Mononuclear cell (primary cell): Measurements from ENCODE around the gene CEP112. TPM values are rescaled to one million over a fixed set of nuclear protein-coding genes. Genes with fewer than 3 reads are reported as not detected.
"Not testable (repeated sequence)": the region's sequence is repeated elsewhere in the genome, so short reads cannot be mapped to it uniquely, and the experiment has no call there.

ENCODE experiments used
- H3K27me3 ChIP-seq: 2 replicates; pipeline ENCODE4 v1.6.0; 2011; ENCODE audit warnings: low read length, control low read depth; ENCODE audit not compliant: insufficient read depth
- H3K4me1 ChIP-seq: 2 replicates; pipeline ENCODE4 v1.5.1; 2011; ENCODE audit warnings: mild to moderate bottlenecking, low read length, control low read depth; ENCODE audit not compliant: insufficient read depth
- H3K4me3 ChIP-seq: 2 replicates; pipeline ENCODE4 v1.5.1; 2011; ENCODE audit warnings: mild to moderate bottlenecking, low read length, moderate library complexity
- H3K9me3 ChIP-seq: 2 replicates; pipeline ENCODE4 v1.5.1; 2011; ENCODE audit warnings: low read depth, mild to moderate bottlenecking, control low read depth, low read length
- total RNA-seq: library from RNA; depleted of rRNA; stranded (reverse); fragments of >200 nt; gene quantifications from one replicate; pipeline ENCODE4 v1.2.3, GENCODE V29; 2012

The CEP112 gene
- total RNA-seq, 1 donor: 3.3 TPM

DNA sequence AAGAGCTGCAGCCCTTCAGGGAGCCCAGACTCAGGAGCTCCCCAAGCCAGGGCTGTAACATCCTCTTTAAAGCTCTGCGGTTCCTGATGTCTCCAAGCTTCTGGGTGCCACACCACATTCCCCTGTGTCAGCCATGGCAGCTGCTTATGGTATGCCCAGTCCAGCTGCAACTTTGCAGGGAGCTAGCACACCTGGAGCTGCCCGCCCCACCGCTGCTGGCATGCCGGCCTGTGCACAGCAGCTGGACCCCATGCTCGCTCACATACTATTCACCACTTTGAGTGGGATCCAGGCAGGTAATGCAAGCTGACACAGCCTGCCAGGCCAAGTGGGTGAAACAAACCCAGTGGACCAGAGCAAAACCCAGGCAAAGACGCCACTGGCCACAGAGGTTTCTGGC lies 324.9 kb downstream of the CEP112 start:
- Histone ChIP-seq H3K4me1 (no peaks in the 10 kb centered on the region), H3K27me3 (no peaks in the 10 kb centered on the region), H3K9me3 (no peaks in the 10 kb centered on the region), H3K4me3 (no peak overlapping the region)

DNA sequence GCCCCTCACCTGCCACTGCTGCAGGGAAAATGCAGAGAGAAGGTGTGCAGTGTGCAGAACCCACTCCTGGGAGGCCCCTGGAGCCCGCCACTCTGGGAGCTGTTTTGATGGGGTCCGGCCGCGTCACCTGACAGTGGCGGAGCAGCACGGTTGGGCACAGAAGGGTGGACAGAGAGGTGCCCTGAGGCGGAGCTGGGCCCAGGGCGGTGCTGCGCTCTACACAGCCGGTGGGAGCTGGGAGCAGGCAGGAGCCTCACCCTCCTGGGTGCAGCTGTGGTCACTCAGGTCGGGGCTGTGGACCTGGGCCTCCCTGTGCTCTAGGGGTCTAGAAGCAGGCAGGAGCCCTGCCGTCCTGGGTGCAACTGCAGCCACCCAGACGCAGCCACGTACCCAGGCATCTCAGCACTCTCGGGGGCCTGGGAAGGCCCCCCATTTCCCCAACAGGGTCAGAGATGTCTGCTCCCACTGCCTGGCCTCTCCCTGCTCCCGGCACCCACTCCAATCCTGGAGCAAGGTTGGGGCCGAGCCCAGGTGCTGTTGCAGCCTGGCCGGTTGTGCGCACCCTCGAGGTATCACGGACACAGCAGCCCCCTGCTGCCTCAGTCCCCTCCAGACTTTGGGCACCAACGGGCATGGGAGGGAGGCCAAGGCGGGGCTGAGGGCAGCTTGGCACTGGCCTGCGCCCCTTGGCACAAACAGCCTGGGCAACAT lies 326.1 kb downstream of the CEP112 start:
- H3K27me3 ChIP-seq: no peaks in the 10 kb centered on the region
- no peaks in the 10 kb centered on the region for H3K9me3 ChIP-seq
- H3K4me3 ChIP-seq: no peak overlapping the region
- H3K4me1 ChIP-seq: no peaks in the 10 kb centered on the region

DNA sequence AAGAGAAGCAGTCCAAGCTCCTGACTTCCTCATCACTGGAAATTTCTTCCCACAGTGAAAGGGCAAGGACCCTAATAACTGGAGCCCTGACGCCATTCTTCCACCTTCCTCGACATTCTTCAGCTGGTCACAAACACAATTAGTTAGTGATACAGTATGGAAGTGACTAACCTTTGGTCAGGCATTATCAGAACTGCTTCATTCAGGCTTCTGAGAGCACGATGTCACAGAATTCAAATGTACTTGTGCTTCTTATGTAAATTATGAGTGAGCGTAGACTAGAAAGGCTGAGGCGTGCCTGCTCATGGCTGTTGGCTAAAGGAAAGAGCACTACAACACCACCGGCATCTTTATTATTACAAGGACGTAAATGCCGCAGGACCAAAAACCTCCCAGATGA lies 327.5 kb downstream of the CEP112 start:
- Histone ChIP-seq H3K4me1 (no peaks in the 10 kb centered on the region), H3K9me3 (no peaks in the 10 kb centered on the region), H3K4me3 (no peak overlapping the region), H3K27me3 (no peaks in the 10 kb centered on the region)

DNA sequence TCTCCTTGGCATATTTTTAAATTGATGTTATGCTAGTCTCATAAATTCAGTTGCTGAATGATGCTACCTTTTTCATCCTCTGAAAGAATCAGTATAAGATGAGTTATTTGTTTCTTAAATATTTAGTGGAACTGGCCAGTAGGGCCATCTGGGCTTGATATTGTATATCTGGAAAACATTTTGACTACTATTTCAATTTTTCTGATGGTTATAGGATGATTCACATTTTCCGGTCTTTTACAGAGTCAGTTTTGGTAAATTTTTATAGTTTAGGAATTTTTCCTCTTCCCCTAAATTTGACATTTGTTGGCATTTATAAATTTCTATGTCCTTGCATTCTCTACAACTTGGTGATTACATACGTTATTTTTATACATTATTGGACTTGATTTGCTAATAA lies 334.2 kb downstream of the CEP112 start:
- no peaks in the 10 kb centered on the region for H3K4me1 ChIP-seq

DNA sequence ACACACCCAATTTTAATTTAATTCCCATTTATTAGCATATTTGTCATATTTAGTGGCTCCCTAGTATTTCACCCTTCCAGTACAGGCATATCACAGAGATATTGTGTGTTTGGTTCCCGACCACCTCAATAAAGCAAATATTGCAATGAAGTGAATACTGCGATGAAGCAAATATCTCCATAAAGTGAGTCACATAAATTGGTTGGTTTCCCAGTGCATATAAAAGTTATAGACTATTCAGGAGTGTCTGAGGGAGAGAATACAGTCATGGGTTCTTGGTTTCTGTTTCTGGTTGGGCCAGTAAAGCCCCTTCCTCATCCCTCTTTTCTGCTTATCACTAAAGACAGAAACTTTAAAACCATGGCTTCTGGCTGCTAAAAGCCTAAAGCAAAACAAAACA lies 335.1 kb downstream of the CEP112 start:
- no peaks in the 10 kb centered on the region for H3K27me3 ChIP-seq
- no peaks in the 10 kb centered on the region for H3K4me1 ChIP-seq
- no peaks in the 10 kb centered on the region for H3K9me3 ChIP-seq
- H3K4me3 ChIP-seq: no peak overlapping the region

More for the DNA sequence above, 334.2 kb downstream of the CEP112 start:
- no peaks in the 10 kb centered on the region for H3K9me3 ChIP-seq
- no peaks in the 10 kb centered on the region for H3K27me3 ChIP-seq
- no peak overlapping the region for H3K4me3 ChIP-seq

DNA sequence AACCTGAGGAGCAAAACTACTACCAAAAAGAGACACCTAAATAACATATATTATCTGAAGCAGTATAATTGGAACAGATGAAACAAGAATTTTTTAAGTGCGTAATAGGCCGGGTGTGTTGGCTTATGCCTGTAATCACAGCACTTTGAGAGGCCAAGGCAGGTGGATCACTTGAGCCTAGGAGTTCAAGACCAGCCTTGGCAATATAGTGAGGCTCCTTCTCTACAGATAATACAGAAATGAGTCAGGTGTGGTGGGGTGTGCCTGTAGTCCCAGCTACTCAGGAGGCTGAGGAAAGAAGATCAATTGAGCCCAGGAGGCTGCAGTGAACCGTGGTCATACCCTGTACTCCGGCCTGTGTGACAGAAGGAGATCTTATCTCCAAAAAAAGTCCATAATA lies 336.3 kb downstream of the CEP112 start:
- Histone ChIP-seq H3K4me1 (no peaks in the 10 kb centered on the region), H3K4me3 (no peak overlapping the region), H3K27me3 (no peaks in the 10 kb centered on the region), H3K9me3 (no peaks in the 10 kb centered on the region)

DNA sequence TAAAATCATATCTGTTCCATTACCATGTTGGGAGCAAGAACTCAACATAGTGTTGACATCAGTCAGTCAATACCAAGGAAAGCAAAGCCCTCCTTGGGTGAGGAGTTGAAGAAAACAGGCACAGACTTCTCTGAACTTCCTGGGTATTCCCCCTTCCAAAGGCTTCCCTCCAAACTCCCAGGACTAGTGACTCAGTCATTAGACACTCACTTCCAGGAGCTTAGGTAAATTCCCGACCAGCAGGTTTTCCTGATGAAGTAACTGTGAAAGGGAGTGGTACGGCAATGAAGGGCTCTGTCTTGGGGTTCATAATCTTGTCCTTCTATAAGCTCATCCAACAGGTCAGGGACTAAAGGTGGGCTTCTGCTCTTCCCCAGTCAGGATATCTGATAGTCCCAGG lies 336.7 kb downstream of the CEP112 start:
- Histone ChIP-seq H3K27me3 (no peaks in the 10 kb centered on the region), H3K4me3 (no peak overlapping the region), H3K4me1 (no peaks in the 10 kb centered on the region), H3K9me3 (no peaks in the 10 kb centered on the region)

DNA sequence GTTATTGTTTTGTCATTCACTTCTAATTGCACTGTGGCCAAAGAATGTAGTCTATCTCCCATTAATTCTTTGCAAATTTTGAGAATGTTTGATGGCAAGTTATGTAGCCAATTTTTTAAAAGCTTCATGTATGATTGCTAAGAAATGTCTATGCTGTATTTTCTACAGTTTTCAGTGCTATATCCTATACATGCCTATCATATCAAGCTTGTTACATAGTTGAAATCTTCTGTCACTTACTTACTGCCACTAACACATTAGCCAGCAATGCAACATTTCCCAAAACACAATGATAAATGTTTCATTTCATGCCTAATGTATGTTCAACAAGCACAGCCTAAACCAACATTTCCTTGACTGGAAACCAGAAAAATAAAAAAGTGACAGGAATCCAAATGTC lies 338.1 kb downstream of the CEP112 start:
- Histone ChIP-seq H3K9me3 (no peaks in the 10 kb centered on the region), H3K4me3 (no peak overlapping the region), H3K4me1 (no peaks in the 10 kb centered on the region), H3K27me3 (no peaks in the 10 kb centered on the region)

DNA sequence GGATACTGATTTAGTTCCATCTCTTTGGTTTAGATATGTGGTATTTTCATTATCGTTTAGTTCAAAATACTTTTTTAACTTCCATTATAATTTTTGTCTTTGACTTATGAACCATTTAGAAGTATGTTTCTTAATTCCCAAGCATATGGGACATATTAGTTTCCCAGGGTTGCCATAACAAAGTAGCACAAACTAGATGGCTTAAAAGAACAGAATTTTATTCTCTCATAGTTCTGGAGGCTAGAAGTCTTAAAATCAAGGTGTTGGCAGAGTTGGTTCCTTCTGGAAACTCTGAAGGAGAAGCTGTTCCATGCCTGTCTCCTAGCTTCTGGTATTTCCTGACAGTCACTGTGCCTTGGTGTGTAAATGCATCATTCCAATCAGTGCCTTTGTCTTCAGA lies 339.0 kb downstream of the CEP112 start:
- no peaks in the 10 kb centered on the region for H3K4me1 ChIP-seq

DNA sequence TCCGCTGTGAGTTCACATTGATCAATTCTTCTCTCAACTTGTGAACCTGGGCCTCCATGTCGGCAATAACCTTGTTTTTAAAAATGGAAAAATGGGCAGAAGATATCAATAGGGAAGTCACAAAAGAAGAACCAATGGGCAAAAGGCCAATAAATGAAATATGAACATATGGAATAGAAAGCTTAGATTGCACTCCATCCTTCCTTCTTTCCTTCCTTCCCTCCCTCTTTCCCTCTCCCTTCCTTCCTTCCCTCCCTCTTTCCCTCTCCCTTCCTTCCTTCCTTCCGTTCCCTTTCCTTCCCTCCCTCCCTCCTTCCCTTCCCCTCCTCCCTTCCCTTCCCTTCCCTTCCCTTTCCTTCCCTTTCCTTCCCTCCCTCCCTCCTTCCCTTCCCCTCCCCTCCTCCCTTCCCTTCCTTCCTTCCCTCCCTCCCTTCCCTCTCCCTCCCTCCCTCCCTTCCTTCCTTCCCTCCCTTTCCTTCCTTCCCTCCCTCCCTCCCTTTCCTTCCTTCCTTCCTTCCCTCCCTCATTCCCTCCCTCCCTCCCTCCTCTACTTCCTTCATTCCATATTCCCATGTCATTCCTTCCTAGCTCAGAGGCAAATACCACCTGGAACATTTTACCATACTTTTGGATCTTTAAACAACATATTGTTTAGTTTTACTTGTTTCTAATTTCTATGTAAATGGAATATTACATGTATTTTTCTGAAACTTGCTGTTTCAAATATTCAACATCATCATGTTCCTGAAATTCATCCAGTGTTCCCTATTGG lies 339.8 kb downstream of the CEP112 start:
- H3K4me3 ChIP-seq: no peak overlapping the region
- H3K27me3 ChIP-seq: no peaks in the 10 kb centered on the region

More for the DNA sequence above, 339.0 kb downstream of the CEP112 start:
- H3K27me3 ChIP-seq: no peaks in the 10 kb centered on the region
- H3K9me3 ChIP-seq: no peaks in the 10 kb centered on the region
- no peak overlapping the region for H3K4me3 ChIP-seq

DNA sequence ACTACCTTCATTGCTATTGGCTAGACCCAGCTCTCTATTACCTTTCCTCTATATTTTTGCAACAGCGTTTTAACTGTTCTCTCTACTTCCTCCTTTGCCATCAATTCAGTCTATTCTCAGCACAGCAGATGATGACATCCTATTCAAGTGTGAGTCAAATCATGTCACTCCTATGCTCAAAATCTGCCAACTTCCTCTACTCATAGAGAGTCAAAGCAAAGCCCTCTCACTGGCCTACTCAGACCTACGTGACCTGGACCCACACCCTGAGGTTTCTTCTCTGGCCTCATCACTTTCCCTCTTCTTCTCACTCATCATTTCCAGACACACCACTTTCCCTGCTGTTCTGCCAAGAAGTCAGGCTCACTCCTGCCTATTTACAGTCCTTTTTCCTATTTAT lies 341.4 kb downstream of the CEP112 start:
- Histone ChIP-seq H3K9me3 (no peaks in the 10 kb centered on the region), H3K4me3 (no peak overlapping the region), H3K4me1 (no peaks in the 10 kb centered on the region), H3K27me3 (no peaks in the 10 kb centered on the region)

More for the DNA sequence above, 339.8 kb downstream of the CEP112 start:
- H3K9me3 ChIP-seq: no peaks in the 10 kb centered on the region
- no peaks in the 10 kb centered on the region for H3K4me1 ChIP-seq

DNA sequence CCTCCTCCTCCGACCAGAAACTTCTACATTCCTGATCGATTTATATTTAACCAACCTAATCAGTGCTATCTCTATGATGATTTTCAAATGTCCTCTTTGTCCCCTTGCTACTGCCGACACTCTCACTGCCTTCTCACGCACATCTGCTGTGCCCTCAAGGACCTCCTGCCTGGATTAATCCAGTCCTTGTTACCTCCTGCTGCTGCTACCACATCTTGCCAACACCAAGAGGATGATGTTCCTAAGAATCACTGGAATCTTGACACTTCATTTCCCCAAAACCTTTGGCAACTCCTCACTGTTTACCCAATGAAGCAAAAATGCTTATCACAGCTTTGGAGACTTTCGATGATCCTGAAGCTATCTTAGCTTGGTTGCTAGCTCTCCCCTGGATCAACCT lies 343.2 kb downstream of the CEP112 start:
- H3K4me1 ChIP-seq: no peaks in the 10 kb centered on the region
- no peaks in the 10 kb centered on the region for H3K9me3 ChIP-seq
- H3K27me3 ChIP-seq: no peaks in the 10 kb centered on the region
- H3K4me3 ChIP-seq: no peak overlapping the region

DNA sequence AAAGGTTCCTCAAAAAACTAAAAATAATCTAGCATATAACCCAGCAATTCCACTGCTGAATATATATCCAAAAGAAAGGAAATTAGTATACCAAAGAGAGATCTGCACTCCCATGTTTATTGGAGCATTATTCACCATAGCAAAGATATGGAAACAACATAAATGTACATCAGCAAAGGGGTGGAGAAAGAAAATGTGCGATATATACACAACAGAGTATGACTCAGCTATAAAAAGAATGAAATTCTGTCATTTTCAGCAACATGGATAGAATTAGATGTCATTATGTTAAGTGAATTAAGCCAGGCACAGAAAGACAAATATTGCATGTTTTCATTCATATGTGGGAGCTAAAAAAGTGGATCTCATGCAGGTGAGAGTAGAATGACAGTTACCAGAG lies 350.8 kb downstream of the CEP112 start:
- Histone ChIP-seq H3K27me3 (peaks cover 4% of the 10 kb centered on the region), H3K4me1 (no peaks in the 10 kb centered on the region), H3K9me3 (no peaks in the 10 kb centered on the region), H3K4me3 (no peak overlapping the region)

DNA sequence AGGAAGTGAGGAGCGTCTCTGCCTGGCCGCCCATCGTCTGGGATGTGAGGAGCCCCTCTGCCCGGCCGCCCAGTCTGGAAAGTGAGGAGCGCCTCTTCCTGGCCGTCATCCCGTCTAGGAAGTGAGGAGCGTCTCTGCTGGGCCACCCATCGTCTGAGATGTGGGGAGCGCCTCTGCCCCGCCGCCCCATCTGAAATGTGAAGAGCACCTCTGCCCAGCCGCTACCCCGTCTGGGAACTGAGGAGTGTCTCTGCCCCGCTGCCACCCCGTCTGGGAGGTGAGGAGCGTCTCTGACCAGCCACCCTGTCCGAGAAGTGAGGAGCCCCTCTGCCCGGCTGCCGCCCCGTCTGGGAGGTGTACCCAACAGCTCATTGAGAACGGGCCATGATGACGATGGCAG lies 354.7 kb downstream of the CEP112 start:
- H3K4me3 ChIP-seq, H3K27me3 ChIP-seq, H3K4me1 ChIP-seq: not testable (repeated sequence)
- peaks cover 18% of the 10 kb centered on the region for H3K9me3 ChIP-seq

DNA sequence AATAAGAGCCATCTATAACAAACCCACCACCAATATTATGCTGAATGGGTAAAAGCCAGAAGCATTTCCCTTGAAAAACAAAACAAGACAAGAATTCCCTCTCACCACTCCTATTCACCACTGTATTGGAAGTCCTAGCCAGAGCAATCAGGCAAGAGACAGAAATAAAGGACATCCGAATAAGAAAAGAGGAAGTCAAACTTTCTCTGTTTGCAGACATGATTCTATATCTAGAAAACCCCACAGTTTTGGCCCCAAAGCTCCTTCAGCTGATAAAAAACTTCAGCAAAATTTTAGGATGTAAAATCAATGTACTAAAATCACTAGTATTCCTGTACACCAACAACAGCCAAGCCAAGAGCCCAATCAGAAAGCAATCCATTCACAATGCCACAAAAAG lies 358.7 kb downstream of the CEP112 start:
- Histone ChIP-seq H3K4me3 (no peak overlapping the region), H3K27me3 (no peaks in the 10 kb centered on the region), H3K4me1 (no peaks in the 10 kb centered on the region), H3K9me3 (peaks cover 25% of the 10 kb centered on the region)

DNA sequence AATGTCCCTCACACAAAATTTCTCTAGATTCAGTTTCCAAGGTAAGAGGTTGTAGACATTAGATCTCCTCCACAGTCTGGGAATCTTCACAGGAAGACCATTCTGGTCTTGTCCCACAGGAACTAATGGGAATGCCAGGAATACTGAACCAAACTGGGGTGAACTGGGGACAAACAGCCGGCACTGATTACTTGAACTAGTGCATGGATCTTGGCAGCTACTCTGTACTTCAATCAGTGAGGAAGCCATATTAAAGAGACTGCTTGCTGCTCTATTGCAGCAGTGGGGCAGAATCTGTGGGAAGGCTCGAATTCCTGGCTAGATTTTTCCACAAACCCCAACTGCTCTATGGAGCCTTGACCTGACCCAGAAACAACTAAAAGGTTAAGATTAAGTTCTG lies 361.6 kb downstream of the CEP112 start:
- peaks cover 25% of the 10 kb centered on the region for H3K9me3 ChIP-seq
- no peaks in the 10 kb centered on the region for H3K27me3 ChIP-seq
- H3K4me3 ChIP-seq: no peak overlapping the region
- peaks cover 3% of the 10 kb centered on the region for H3K4me1 ChIP-seq
